AG04449 (cell line): ENCODE data around the gene TMEM109.

Experiments used
- CTCF ChIA-PET: fragments of 350-600 bp; formaldehyde crosslinking; extraction: SDS; loops from one replicate; lab custom pipeline; 2021; ENCODE audit warnings: antibody characterized with exemption; lab: Yijun Ruan, JAX
- POLR2A ChIA-PET: fragments of 400-600, 350-600 bp; formaldehyde crosslinking; extraction: SDS; loops from one replicate; lab custom pipeline; 2020; ENCODE audit warnings: antibody characterized with exemption, inconsistent platforms; lab: Yijun Ruan, JAX
- DNase-seq: peaks from one replicate; pipeline ENCODE4 v3.0.0-alpha.2; 2010; ENCODE audit warnings: low read depth, low spot score
- H3K4me3 ChIP-seq: 2 replicates; pipeline ENCODE4 v1.5.1; 2011; ENCODE audit warnings: low read depth, mild to moderate bottlenecking, control low read depth, low read length
- CTCF ChIP-seq: IDR thresholded peaks from one replicate; pipeline ENCODE4 v1.5.1; 2011; ENCODE audit warnings: mild to moderate bottlenecking, moderate library complexity, low read length, control low read depth, inconsistent platforms; ENCODE audit not compliant: insufficient read depth; ENCODE audit errors: missing control alignments

TMEM109 gene

GRCh38 chr11:60942970-60943565 lies 29.1 kb downstream of the TMEM109 start:
- TF ChIP-seq CTCF: no peak
- H3K4me3 ChIP-seq: no peak overlapping the region
- DNase-seq: no peak
- CTCF ChIA-PET: interaction anchor here (0.8 kb wide), 1 partner anchor 36 kb away, joined by 3 read pairs; no protein-coding TSS in a partner anchor
- POLR2A ChIA-PET: interaction anchor here (0.7 kb wide), 1 partner anchor 1897 kb away, joined by 3 read pairs; no protein-coding TSS in a partner anchor

- DNase-seq: no peak
Observed at GRCh38 chr11:60944490-60945294, 30.7 kb downstream of the TMEM109 start.

GRCh38 chr11:60945295-60945667 lies 31.3 kb downstream of the TMEM109 start:
- H3K4me3 ChIP-seq: no peak overlapping the region
- TF ChIP-seq CTCF: no peak
- ChIA-PET CTCF (no interaction called here), POLR2A (no interaction called here)
- DNase-seq: no peak

More at GRCh38 chr11:60944490-60945294, 30.7 kb downstream of the TMEM109 start:
- ChIA-PET CTCF (no interaction called here), POLR2A (no interaction called here)
- TF ChIP-seq CTCF: no peak
- no peak overlapping the region for H3K4me3 ChIP-seq

GRCh38 chr11:60946601-60947264 lies 32.8 kb downstream of the TMEM109 start:
- POLR2A ChIA-PET: no interaction called here
- DNase-seq: no peak
- TF ChIP-seq CTCF: no peak
- CTCF ChIA-PET: interaction anchor here (1.0 kb wide), 1 partner anchor 23 kb away, joined by 3 read pairs; no protein-coding TSS in a partner anchor
- no peak overlapping the region for H3K4me3 ChIP-seq

GRCh38 chr11:60947700-60948099 lies 33.7 kb downstream of the TMEM109 start:
- TF ChIP-seq CTCF: no peak
- no peak overlapping the region for H3K4me3 ChIP-seq
- DNase-seq: no peak
- CTCF ChIA-PET: interaction anchor here (0.5 kb wide), 1 partner anchor 304 kb away, joined by 3 read pairs; no protein-coding TSS in a partner anchor
- POLR2A ChIA-PET: no interaction called here
